Right lobe of liver (tissue), 4 donors: ENCODE data around the gene TRIM34.

Experiments used
- CTCF ChIP-seq, 4 donors: fragments of 200-600 bp in 3 of 4; fragments of 450-650 bp in 1 of 4; IDR thresholded peaks; one replicate each; pipeline versions ENCODE4 v1.5.1 to v1.8.0; 2016 to 2022; ENCODE audit warnings: antibody characterized with exemption in 4 of 4, mild to moderate bottlenecking in 2 of 4
- POLR2A ChIP-seq: fragments of 450-650 bp; IDR thresholded peaks from one replicate; pipeline ENCODE4 v1.6.1; 2017; ENCODE audit warnings: antibody characterized with exemption, mild to moderate bottlenecking
- donor health status: DM: no; HTN: no; CAD: no.
- donor health status: DM: no; HTN: no; CAD: no.
- donor health status: DM: no; HTN: yes; CAD: no.

GRCh38 chr11:5626196-5626595 is 1.4 kb downstream of the TRIM34 start:
- TF ChIP-seq POLR2A (no peak), CTCF (IDR thresholded peaks at IDR 0.05) (no peak)
